Astrocyte (in vitro differentiated cells and primary cell): ENCODE results near the gene GPX4. TPM values are rescaled to one million over a fixed set of nuclear protein-coding genes. Genes with fewer than 3 reads are reported as not detected.

Experiments
- DNase-seq: peaks from one replicate; pipeline ENCODE4 v3.0.0-alpha.2; 2010; ENCODE audit warnings: low read depth
- FAIRE-seq: peaks from 2 replicates; lab custom pipeline; 2011; peaks lifted over from hg19 to GRCh38; lab: Jason Lieb, UNC
- H2AFZ ChIP-seq: 2 replicates; pipeline ENCODE4 v1.6.0; 2012; ENCODE audit warnings: low read depth, low read length, inconsistent platforms
- H3K27ac ChIP-seq: 2 replicates; pipeline ENCODE4 v1.5.1; 2011; ENCODE audit warnings: low read depth, low read length, inconsistent platforms
- H3K27me3 ChIP-seq: 2 replicates; pipeline ENCODE4 v1.6.0; 2011; ENCODE audit warnings: low read length, inconsistent platforms; ENCODE audit not compliant: insufficient read depth
- H3K36me3 ChIP-seq: 2 replicates; pipeline ENCODE4 v1.5.1; 2011; ENCODE audit warnings: low read length, inconsistent platforms; ENCODE audit not compliant: insufficient read depth
- H3K4me1 ChIP-seq: 2 replicates; pipeline ENCODE4 v1.5.1; 2011; ENCODE audit warnings: low read length, inconsistent platforms; ENCODE audit not compliant: insufficient read depth
- H3K4me2 ChIP-seq: 2 replicates; pipeline ENCODE4 v1.6.0; 2012; ENCODE audit warnings: low read length, inconsistent platforms
- H3K4me3 ChIP-seq: 2 replicates; pipeline ENCODE4 v1.5.1; 2011; ENCODE audit warnings: low read depth, mild to moderate bottlenecking, low read length, inconsistent platforms; ENCODE audit not compliant: insufficient read depth
- H3K79me2 ChIP-seq: 2 replicates; pipeline ENCODE4 v1.6.0; 2012; ENCODE audit warnings: mild to moderate bottlenecking, low read length, inconsistent platforms; ENCODE audit not compliant: insufficient read depth
- H3K9ac ChIP-seq: 2 replicates; pipeline ENCODE4 v1.6.0; 2012; ENCODE audit warnings: mild to moderate bottlenecking, low read length, inconsistent platforms
- H3K9me3 ChIP-seq: 2 replicates; pipeline ENCODE4 v1.5.1; 2012; ENCODE audit warnings: low read depth, mild to moderate bottlenecking, low read length, inconsistent platforms; ENCODE audit not compliant: insufficient read depth
- H4K20me1 ChIP-seq: 2 replicates; pipeline ENCODE4 v1.6.0; 2012; ENCODE audit warnings: low read length, inconsistent platforms; ENCODE audit not compliant: insufficient read depth
- H3K27ac Mint-ChIP-seq: one replicate; pipeline ENCODE4 v1.8.0; 2021; ENCODE audit warnings: mild to moderate bottlenecking, mixed read lengths; ENCODE audit not compliant: unreplicated experiment
- H3K27me3 Mint-ChIP-seq: one replicate; pipeline ENCODE4 v1.8.0; 2021; ENCODE audit warnings: low read depth, mixed read lengths; ENCODE audit not compliant: unreplicated experiment
- H3K36me3 Mint-ChIP-seq: one replicate; pipeline ENCODE4 v1.8.0; 2021; ENCODE audit warnings: low read depth, mixed read lengths; ENCODE audit not compliant: unreplicated experiment
- H3K4me1 Mint-ChIP-seq: one replicate; pipeline ENCODE4 v1.8.0; 2021; ENCODE audit warnings: low read depth, mixed read lengths; ENCODE audit not compliant: unreplicated experiment
- H3K4me3 Mint-ChIP-seq: one replicate; pipeline ENCODE4 v1.8.0; 2021; ENCODE audit warnings: mild to moderate bottlenecking, moderate library complexity, mixed read lengths; ENCODE audit not compliant: unreplicated experiment
- H3K9me3 Mint-ChIP-seq: one replicate; pipeline ENCODE4 v1.8.0; 2021; ENCODE audit warnings: mild to moderate bottlenecking, mixed read lengths; ENCODE audit not compliant: unreplicated experiment
- EZH2 ChIP-seq: IDR thresholded peaks from 2 replicates; pipeline ENCODE4 v1.6.1; 2012; ENCODE audit warnings: mild to moderate bottlenecking, low read length, inconsistent platforms; ENCODE audit not compliant: insufficient read depth
- total RNA-seq: library from RNA; stranded (reverse); gene quantifications from 2 replicates; pipeline ENCODE4 v1.2.1, GENCODE V29; 2021
- TF ChIP-seq, protein P1 (sequence below): IDR thresholded peaks from 2 replicates; pipeline ENCODE4 v1.5.1; 2011; ENCODE audit warnings: low read depth, mild to moderate bottlenecking, inconsistent platforms, low read length, moderate library complexity; ENCODE audit not compliant: insufficient read depth

Gene GPX4
- total RNA-seq, 1 donor from 2014 or later = 325 TPM

DNA sequence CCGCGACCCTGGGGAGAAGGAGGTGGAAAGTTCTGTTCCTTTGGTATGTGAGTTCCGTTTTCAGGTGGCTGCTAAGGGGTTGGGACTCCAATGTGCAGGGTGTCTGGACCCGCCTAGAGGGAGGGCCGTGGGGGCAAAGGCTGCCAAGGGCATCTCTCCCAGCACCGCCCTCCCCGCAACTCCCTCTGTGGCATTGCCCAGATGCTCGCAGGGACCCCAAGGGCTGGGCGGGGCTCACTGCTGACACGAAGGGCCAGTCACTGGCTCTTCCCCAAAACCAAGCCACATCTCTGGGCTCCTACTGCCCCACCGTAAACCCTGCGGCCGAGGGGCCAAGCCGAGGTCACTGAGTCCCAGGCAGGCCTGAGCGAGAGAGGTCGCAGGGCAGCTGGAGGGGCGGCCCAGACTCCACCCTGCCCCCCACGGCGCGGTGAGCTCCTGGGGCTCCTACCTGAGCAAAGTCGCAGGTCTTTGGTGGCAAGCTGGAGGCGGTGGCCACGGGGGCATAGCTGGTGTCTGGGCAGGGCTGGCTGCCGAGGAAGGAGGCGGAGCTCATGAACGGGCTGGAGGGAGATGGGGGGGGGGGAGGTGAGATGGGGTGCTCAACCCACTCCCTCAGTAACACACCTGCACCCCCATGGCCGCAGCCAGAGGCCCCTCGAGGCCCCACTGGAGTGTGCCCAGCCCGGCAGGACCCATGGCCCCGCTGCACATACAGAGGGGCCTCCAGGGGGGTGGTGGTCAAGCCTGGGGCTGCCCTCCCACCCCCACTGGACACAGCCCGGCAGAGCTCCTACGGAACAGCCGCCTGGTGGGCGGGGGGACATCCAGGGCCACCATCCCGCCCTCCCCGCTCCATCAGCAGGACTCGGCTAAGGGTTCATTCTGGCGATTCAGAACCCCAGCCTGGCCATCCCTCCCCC lies 43.3 kb downstream of the GPX4 start:
- Histone ChIP-seq H2AFZ (no peak overlapping the region), H3K4me2 (no peak overlapping the region), H3K9me3 (no peaks in the 10 kb centered on the region), H3K27ac (no peak overlapping the region), H4K20me1 (peaks cover 27% of the 10 kb centered on the region), H3K36me3 (peaks cover 3% of the 10 kb centered on the region), H3K4me1 (no peaks in the 10 kb centered on the region), H3K9ac (no peak overlapping the region), H3K27me3 (no peaks in the 10 kb centered on the region), H3K4me3 (no peak overlapping the region), H3K79me2 (no peaks in the 10 kb centered on the region)
- DNase-seq = no peak
- TF ChIP-seq EZH2 = no peak
- TF ChIP-seq, protein P1, sequence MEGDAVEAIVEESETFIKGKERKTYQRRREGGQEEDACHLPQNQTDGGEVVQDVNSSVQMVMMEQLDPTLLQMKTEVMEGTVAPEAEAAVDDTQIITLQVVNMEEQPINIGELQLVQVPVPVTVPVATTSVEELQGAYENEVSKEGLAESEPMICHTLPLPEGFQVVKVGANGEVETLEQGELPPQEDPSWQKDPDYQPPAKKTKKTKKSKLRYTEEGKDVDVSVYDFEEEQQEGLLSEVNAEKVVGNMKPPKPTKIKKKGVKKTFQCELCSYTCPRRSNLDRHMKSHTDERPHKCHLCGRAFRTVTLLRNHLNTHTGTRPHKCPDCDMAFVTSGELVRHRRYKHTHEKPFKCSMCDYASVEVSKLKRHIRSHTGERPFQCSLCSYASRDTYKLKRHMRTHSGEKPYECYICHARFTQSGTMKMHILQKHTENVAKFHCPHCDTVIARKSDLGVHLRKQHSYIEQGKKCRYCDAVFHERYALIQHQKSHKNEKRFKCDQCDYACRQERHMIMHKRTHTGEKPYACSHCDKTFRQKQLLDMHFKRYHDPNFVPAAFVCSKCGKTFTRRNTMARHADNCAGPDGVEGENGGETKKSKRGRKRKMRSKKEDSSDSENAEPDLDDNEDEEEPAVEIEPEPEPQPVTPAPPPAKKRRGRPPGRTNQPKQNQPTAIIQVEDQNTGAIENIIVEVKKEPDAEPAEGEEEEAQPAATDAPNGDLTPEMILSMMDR = no peak
- Mint-ChIP-seq H3K27me3 (no peaks in the 10 kb centered on the region), H3K27ac (no peak overlapping the region), H3K36me3 (peaks cover 15% of the 10 kb centered on the region), H3K4me1 (no peaks in the 10 kb centered on the region), H3K4me3 (no peak overlapping the region), H3K9me3 (no peaks in the 10 kb centered on the region)
- FAIRE-seq = no peak

DNA sequence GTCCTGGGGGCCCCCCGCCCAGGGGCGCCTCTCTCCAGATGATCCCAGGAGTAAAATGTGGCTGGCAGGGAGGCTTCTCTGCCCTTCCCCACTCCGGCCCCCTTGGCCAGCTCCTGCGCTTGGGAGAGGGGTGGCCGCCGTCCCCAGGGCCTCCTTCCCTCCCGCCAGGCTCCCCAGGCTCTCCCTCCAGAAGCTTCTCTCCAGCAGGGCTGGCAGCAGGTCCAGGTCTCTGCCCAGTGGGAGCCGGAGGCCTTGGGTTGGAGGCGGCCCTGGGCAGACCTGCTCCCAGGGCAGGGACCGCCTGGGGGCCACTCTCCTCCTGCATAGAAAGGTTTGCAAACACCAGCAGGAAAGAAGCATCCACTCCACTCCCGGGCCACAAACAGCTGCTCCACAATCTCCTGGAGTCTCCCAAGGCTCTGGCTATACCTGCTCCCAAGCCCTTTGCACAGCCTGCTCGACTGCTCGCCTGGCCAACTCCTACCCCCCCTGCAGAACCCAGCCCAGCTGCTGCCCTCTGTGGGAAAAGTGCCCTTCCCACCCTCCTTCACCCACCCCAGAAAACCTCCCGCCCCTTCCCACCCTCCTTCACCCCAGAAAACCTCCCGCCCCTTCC lies 44.2 kb downstream of the GPX4 start:
- Mint-ChIP-seq H3K9me3 (no peaks in the 10 kb centered on the region), H3K4me3 (no peak overlapping the region), H3K4me1 (no peaks in the 10 kb centered on the region), H3K27me3 (no peaks in the 10 kb centered on the region), H3K27ac (no peak overlapping the region), H3K36me3 (peaks cover 11% of the 10 kb centered on the region)
- no peaks in the 10 kb centered on the region for H3K4me1 ChIP-seq
- FAIRE-seq (no peak), DNase-seq (no peak)
- H4K20me1 ChIP-seq = peaks cover 27% of the 10 kb centered on the region
- H3K36me3 ChIP-seq = peaks cover under 1% of the 10 kb centered on the region
- H3K9me3 ChIP-seq = no peaks in the 10 kb centered on the region
- no peak for TF ChIP-seq EZH2
- TF ChIP-seq, protein P1 = no peak
- H3K4me2 ChIP-seq = no peak overlapping the region
- no peaks in the 10 kb centered on the region for H3K27me3 ChIP-seq
- H3K79me2 ChIP-seq = no peaks in the 10 kb centered on the region
- H3K4me3 ChIP-seq = no peak overlapping the region
- H2AFZ ChIP-seq = no peak overlapping the region
- H3K27ac ChIP-seq = no peak overlapping the region
- H3K9ac ChIP-seq = no peak overlapping the region
